WERI-Rb-1 (cell line): ENCODE data around the gene ANKRD39.

Experiments
- DNase-seq: peaks from one replicate; pipeline ENCODE4 v3.0.0-alpha.2; 2020
- H3K27ac ChIP-seq: fragments of 250-450 bp; sonication (Bioruptor Pico); 2 replicates; pipeline ENCODE4 v1.5.1; 2020; ENCODE audit warnings: mild to moderate bottlenecking, moderate library complexity
- H3K27me3 ChIP-seq: fragments of 250-450 bp; sonication (Bioruptor Pico); 2 replicates; pipeline ENCODE4 v1.5.1; 2021; ENCODE audit warnings: mild to moderate bottlenecking, low read depth, moderate library complexity; ENCODE audit not compliant: insufficient read depth, severe bottlenecking
- H3K36me3 ChIP-seq: fragments of 250-450 bp; sonication (Bioruptor Pico); 2 replicates; pipeline ENCODE4 v1.5.1; 2020; ENCODE audit warnings: mild to moderate bottlenecking, moderate library complexity
- H3K4me3 ChIP-seq: 2 replicates; pipeline ENCODE4 v1.5.1; 2011; ENCODE audit warnings: low read depth, mild to moderate bottlenecking, control low read depth, low read length
- H3K9me3 ChIP-seq: fragments of 250-450 bp; sonication (Bioruptor Pico); 2 replicates; pipeline ENCODE4 v1.5.1; 2021; ENCODE audit warnings: mild to moderate bottlenecking, moderate library complexity; ENCODE audit not compliant: severe bottlenecking
- TF ChIP-seq, protein P1 (sequence below): IDR thresholded peaks from 2 replicates; pipeline ENCODE4 v1.5.1; 2011; ENCODE audit warnings: low read depth, mild to moderate bottlenecking, control low read depth, inconsistent platforms, low read length

ANKRD39 gene

DNA sequence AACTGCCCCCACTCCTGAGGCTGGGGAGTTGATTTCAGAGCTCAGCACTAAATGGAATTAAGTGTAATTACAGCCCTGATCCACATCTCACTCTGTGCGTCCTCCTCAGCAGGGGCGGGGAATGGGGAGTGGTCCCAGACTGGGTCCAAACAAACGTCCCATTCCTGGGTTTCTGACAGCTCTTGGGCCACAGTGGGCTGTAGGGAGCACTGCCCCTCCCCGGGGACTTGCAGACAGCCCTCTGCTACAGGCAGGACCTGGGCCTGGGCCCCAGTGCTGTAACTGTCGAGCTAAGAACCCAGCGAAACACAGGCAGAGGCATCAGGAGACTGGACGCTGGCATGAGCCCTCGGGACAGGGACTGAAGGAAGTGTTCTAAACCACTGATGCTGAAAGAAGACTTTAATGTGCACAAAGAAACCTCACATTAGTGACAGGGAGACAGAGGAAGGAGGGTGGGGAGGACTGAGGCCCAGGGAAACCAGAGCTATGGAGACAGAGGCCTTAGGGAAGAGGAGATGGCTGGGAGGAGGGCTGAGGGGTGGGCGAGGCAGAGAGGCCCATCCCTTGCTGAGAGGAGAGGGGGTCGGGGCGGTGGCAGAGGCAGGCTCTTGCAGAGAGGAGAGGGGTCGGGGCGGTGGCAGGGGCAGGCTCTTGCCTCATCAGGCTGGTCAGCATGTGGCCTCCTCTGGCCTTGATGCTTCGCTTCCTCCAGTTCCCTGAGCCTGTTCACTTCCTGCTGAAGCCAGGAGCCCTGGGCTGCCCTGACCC lies 17.9 kb upstream of the ANKRD39 start:
- no peak overlapping the region for H3K27ac ChIP-seq
- no peaks in the 10 kb centered on the region for H3K9me3 ChIP-seq
- DNase-seq: peak; percentile 64
- no peaks in the 10 kb centered on the region for H3K36me3 ChIP-seq
- H3K27me3 ChIP-seq: no peaks in the 10 kb centered on the region
- TF ChIP-seq, protein P1, sequence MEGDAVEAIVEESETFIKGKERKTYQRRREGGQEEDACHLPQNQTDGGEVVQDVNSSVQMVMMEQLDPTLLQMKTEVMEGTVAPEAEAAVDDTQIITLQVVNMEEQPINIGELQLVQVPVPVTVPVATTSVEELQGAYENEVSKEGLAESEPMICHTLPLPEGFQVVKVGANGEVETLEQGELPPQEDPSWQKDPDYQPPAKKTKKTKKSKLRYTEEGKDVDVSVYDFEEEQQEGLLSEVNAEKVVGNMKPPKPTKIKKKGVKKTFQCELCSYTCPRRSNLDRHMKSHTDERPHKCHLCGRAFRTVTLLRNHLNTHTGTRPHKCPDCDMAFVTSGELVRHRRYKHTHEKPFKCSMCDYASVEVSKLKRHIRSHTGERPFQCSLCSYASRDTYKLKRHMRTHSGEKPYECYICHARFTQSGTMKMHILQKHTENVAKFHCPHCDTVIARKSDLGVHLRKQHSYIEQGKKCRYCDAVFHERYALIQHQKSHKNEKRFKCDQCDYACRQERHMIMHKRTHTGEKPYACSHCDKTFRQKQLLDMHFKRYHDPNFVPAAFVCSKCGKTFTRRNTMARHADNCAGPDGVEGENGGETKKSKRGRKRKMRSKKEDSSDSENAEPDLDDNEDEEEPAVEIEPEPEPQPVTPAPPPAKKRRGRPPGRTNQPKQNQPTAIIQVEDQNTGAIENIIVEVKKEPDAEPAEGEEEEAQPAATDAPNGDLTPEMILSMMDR: no peak
- H3K4me3 ChIP-seq: no peak overlapping the region

DNA sequence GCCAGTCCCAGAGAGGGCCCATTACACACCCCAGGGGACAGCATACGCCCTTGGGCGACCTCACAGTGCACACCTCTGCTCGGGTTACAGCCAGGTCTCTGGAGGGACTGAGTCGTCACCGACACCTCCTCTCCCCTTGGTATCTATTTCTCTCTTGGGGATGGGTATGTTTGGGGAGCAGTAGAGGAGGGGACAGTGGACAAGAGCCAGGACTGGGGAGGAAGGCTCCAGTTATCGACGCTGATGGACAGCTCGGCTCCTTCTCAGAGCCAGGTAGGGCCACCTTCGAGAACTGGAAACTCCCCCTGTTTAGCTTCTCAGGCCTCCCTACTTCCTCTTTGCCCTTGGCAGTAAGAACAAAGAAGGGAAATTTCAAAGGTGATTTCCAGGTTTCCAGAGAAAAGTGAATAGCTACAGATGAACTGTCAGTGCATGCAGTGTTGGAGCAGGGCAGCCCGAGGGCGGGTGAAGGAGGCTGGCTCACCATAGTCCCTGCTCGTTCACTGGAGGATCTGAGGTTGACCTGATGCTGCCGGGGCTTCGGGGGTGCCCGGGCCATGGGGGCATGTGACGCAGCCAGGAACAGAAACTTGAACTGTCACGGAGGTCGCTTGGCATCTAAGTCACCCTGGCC lies 16.5 kb upstream of the ANKRD39 start:
- Histone ChIP-seq H3K36me3 (no peaks in the 10 kb centered on the region), H3K9me3 (no peaks in the 10 kb centered on the region), H3K4me3 (no peak overlapping the region), H3K27ac (no peak overlapping the region), H3K27me3 (no peaks in the 10 kb centered on the region)
- TF ChIP-seq, protein P1: no peak
- DNase-seq: no peak

DNA sequence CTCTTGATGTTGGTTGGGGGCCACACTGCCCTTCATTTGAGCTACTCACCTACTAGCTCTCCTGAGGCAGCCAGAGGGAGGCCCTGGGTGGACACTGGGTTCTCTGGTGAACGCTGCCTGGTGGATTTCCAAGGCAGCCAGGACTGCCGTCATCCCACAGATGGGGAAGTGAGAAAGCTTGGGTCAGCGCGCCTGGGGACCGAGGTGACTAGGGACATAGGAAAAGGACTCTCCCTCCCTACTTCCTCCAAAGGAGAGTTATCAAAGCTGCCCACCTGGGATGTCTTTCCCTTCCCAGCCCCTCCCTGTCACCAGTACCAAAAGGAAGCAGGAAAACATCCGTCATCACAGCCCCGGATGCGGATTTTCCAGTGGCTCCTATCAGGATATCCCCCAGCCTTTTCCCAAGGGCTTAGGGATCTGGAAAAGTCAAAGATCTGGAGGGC lies 15.9 kb upstream of the ANKRD39 start:
- Histone ChIP-seq H3K4me3 (no peak overlapping the region), H3K27ac (no peak overlapping the region)
- DNase-seq: no peak

DNA sequence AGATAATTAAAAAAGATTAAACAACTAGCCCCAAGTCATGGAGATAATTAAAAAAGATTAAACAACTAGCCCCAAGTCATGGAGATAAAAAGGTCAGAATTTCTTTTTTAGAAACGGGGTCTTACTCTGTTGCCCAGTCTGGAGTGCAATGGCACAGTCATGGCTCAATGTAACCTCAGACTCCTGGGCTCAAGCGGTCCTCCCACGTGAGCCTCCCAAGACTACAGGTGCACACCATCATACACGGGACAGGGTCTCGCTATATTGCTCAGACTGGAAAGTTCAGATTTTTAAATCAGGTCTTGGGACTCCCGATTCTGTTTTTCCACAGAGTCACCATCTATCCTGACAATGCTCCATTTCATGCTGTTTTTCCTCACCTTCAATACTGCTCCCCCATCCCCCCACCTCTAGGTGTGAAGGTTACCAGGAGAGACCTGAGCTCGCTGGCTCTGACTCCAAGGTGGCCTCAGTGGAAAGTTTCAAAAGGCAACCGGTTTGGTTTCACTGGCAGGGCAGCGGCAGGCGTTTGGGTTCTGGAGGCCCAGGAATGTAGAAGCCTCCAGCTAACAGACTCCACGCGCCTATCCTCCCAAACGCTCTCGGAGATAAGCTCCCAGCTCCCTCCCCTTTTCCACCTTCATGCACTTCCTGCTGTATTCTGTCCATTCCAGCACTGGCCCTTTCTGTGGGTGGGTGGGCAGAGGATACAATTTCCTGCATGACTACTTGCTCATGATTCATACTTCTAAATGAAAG lies 15.0 kb upstream of the ANKRD39 start:
- TF ChIP-seq, protein P1: no peak
- Histone ChIP-seq H3K36me3 (peaks cover 9% of the 10 kb centered on the region), H3K4me3 (no peak overlapping the region), H3K27me3 (no peaks in the 10 kb centered on the region), H3K9me3 (no peaks in the 10 kb centered on the region), H3K27ac (no peak overlapping the region)
- no peak for DNase-seq

More for the DNA sequence above, 15.9 kb upstream of the ANKRD39 start:
- Histone ChIP-seq H3K9me3 (no peaks in the 10 kb centered on the region), H3K36me3 (peaks cover 4% of the 10 kb centered on the region; the same call in 1 of the 2 replicates), H3K27me3 (no peaks in the 10 kb centered on the region)
- TF ChIP-seq, protein P1: no peak

DNA sequence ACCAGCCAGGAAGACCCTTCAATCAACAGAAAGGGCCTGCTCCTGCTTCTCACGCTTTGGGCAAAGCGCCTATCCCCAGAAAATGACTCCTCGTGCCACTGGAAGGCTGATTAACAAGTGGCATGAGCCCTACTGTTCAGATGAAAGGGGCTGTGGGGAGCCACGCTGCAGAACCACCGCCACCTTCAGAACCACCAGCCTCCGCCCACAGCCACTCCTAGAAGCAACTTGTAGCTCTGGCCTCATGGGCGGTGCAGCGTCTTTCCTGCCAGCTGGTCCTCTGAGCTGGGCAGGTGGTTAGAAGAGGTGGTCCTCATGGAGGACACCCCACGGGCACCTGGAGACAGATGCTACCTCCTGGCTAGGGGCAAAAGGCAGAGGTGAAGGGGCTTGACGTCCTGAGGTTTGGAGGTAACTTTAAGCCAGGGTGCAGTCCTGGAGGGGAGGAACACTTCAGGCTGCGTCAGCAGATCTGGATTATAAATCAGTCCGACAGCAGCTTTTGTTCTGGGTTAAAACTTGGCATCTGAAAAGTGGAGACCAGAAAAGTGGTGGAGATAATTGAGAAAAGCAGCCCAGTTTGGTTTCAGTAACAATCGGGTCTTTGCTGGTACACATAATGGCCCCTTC lies 12.9 kb upstream of the ANKRD39 start:
- peak overlapping the region; percentile 98; the same call in 1 of the 2 replicates for H3K27ac ChIP-seq
- no peaks in the 10 kb centered on the region for H3K27me3 ChIP-seq
- TF ChIP-seq, protein P1: no peak
- H3K9me3 ChIP-seq: no peaks in the 10 kb centered on the region
- peak overlapping the region; percentile 79 for H3K4me3 ChIP-seq
- peaks cover 29% of the 10 kb centered on the region for H3K36me3 ChIP-seq
- peak; percentile 52 for DNase-seq
